Tibial nerve (tissue), 4 donors: ENCODE measurements around the gene KCNJ18.

Source experiments
- CTCF ChIP-seq, 5 experiments: fragments of 200-600 bp in 3 of 5; fragments of 450-650 bp in 2 of 5; sonication (generic) in 3 of 5; IDR thresholded peaks; one replicate each; pipeline ENCODE4 v1.5.1; 2016 to 2019; ENCODE audit warnings: antibody characterized with exemption in 5 of 5, mild to moderate bottlenecking in 3 of 5, moderate library complexity in 2 of 5
- EP300 ChIP-seq, 2 donors: sonication (generic); formaldehyde crosslinking; IDR thresholded peaks; one replicate each; pipeline ENCODE4 v1.6.1; 2017; ENCODE audit warnings: antibody characterized with exemption in 2 of 2, mild to moderate bottlenecking in 1 of 2
- POLR2A ChIP-seq, 2 donors: fragments of 450-650 bp; IDR thresholded peaks; one replicate each; pipeline ENCODE4 v1.6.1; 2017; ENCODE audit warnings: antibody characterized with exemption in 2 of 2, mild to moderate bottlenecking in 2 of 2, moderate library complexity in 2 of 2

- TF ChIP-seq EP300 (IDR thresholded peaks at IDR 0.05) (no peak), CTCF (IDR thresholded peaks at IDR 0.05) (no peak), POLR2A (IDR thresholded peaks at IDR 0.05) (no peak)
Measured at GRCh38 chr17:21689604-21690003, 2.7 kb upstream of the KCNJ18 start.
